GM21423 (cell line): ENCODE data around the gene TMEM125.

Experiments used
- ATAC-seq: cut with Tn5 transposase; IDR thresholded peaks from one replicate; pipeline ENCODE4 v1.9.1; 2021; ENCODE audit warnings: mild to moderate bottlenecking, moderate library complexity; ENCODE audit not compliant: unreplicated experiment

The TMEM125 gene

DNA sequence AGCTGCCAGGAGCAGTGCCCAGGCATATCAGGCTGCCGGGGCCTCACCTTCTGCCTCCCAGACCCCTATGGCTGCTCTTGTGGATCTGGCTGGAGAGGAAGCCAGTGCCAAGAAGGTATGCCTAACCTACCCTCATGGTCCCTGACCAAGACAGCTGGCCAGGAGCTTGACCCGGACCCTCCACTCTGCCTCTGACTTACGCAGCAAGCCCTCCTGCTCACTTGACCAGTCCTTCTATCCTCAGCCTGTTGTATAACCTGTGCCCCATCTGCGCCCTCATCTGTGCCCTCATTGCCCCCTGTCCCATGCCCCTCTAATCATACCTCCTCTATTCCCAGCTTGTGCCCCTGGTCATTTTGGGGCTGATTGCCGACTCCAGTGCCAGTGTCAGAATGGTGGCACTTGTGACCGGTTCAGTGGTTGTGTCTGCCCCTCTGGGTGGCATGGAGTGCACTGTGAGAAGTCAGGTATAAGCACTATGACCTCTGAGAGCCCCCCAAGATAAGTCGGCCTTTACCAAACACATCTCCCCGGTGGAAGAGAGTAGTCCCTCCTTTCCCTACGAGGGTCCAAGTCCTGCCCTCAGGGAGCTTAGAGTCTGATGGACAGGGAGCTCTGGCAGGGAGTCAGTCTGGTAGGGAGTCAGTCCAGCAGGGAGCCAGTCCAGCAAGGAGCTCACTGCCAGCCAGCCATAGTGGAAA lies 37.8 kb downstream of the TMEM125 start:
- ATAC-seq, result no peak

DNA sequence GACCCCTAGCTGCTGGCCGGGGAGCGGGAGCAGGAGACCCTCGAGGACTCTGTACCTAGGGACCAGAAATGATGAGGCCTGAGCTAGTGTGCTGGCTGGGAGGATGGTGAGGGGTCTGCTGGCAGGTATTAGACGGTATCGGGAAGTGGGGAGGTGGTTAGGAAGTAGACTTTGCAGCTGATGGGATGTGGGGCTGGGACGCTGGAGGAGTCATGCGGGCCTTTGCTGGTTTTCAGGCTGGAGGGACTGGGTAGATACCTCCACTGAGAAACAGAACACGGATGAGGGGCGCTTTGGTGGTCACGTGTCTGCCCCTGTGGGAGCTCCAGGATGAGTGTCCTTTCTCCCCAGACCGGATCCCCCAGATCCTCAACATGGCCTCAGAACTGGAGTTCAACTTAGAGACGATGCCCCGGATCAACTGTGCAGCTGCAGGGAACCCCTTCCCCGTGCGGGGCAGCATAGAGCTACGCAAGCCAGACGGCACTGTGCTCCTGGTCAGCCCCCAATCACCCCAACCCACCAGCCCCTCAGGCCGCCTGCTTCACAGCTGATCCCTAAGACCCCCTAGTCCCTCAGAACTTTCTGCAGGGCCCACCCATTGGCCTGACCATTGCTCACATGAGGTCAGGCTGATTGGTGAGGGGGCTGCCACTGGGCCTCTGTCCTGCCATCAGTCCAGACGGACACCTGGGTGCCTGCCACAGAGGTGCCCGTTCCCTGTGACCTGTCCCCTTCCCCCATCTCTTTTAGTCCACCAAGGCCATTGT lies 39.0 kb downstream of the TMEM125 start:
- no peak for ATAC-seq

- no peak for ATAC-seq
Observed at GRCh38 chr1:43309405-43310025, 39.7 kb downstream of the TMEM125 start.

GRCh38 chr1:43311521-43311920 lies 41.7 kb downstream of the TMEM125 start:
- no peak for ATAC-seq

- no peak for ATAC-seq
Observed at GRCh38 chr1:43312212-43312623, 42.4 kb downstream of the TMEM125 start.

DNA sequence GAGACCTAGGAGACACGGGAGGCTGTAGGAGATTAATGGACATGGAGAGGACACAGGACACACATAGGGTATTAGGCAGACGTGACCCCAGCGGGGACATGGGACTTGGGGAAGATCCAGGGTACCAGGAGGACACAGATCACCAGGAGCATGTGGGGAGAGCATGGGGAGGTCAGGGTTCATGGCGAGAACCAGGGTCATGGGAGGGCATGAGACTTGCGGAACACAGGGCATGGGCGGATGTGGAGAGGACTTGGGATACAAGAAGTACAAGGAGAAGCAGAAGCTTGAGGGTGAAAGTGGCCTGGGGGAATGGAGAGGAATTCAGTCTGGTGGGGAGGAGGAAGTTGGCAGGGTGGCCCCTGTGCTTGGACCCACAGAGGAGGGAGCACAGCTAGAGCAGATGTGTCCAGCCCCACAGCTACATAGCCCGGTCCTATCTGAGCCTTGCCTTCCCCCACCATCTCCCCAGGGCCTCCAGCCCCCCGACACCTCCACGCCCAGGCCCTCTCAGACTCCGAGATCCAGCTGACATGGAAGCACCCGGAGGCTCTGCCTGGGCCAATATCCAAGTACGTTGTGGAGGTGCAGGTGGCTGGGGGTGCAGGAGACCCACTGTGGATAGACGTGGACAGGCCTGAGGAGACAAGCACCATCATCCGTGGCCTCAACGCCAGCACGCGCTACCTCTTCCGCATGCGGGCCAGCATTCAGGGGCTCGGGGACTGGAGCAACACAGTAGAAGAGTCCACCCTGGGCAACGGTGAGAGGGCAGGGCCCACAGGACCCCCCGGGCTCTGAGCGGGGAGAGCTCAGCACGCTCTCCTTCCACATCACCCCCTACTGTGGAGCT lies 43.1 kb downstream of the TMEM125 start:
- ATAC-seq, result no peak

GRCh38 chr1:43313771-43314170 lies 44.0 kb downstream of the TMEM125 start:
- no peak for ATAC-seq

GRCh38 chr1:43314233-43314632 lies 44.5 kb downstream of the TMEM125 start:
- no peak for ATAC-seq

- no peak for ATAC-seq
Observed at GRCh38 chr1:43315481-43315880, 45.7 kb downstream of the TMEM125 start.

GRCh38 chr1:43315963-43316737 lies 46.4 kb downstream of the TMEM125 start:
- no peak for ATAC-seq

DNA sequence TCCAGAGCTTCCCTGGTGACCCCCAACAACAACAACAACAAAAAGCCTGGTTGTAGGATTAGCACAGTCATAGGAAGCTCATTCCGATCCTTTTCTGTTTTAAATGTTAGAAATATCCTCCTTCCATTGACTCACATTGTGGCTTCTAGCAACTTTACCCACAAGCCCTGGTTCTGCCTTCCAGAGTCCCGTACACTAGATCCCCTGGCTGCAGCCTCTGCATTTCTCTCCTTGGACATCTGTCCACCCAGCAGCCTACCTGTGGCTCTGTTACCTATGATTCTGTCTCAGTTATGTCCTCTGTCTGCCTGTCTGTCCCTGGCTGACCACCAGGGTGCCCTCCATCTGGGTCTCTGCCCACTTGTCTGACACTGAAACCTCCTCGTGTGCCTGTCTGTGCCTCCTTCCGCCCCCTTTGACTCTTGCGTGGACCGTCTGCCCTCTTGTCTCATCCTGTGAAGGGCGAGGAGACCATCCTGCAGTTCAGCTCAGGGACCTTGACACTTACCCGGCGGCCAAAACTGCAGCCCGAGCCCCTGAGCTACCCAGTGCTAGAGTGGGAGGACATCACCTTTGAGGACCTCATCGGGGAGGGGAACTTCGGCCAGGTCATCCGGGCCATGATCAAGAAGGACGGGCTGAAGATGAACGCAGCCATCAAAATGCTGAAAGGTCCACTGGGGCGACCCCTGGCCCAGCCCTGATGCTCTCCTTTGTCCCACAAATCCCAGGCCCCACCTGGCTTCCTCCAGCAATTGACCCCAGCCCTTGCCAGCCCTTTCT lies 47.1 kb downstream of the TMEM125 start:
- ATAC-seq, result no peak

DNA sequence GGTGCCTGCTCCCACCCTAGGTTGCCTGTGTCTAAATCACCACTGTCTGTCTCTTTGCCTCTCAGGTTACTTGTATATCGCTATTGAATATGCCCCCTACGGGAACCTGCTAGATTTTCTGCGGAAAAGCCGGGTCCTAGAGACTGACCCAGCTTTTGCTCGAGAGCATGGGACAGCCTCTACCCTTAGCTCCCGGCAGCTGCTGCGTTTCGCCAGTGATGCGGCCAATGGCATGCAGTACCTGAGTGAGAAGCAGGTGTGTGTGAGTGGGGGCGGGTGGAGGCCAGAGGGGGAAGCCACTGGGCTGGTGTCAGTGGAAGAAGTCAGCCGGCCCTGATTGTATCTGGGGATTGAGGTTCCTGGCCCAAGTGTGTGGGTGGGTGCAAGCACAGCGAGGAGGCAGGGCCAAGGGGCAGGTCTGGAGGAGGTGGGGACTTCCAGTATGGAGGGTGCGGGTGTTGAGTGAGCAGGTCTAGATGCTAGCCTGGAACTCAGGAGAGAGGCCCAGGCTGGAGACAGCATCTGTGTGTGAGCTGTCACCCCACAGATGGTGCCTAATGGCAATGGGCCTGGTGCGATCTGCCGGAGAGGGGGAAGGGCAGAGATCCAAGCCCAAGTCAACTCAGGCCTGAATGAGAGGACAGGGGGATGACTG lies 48.2 kb downstream of the TMEM125 start:
- ATAC-seq, result no peak

- no peak for ATAC-seq
Observed at GRCh38 chr1:43318831-43319230, 49.0 kb downstream of the TMEM125 start.

DNA sequence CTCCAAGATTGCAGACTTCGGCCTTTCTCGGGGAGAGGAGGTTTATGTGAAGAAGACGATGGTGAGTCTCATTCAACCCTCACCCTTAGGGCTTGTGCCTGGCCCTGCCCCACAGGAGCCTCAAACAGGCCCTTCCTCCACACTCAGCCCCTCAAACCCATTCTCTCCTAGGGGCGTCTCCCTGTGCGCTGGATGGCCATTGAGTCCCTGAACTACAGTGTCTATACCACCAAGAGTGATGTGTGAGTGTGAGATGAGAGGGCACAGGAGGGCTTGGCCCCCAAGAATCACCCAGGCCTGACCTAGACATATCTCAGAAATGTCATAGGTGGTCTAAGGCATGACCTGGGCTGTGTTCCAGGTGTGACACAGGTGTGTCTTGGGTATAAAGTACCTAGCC lies 49.5 kb downstream of the TMEM125 start:
- ATAC-seq, result no peak

DNA sequence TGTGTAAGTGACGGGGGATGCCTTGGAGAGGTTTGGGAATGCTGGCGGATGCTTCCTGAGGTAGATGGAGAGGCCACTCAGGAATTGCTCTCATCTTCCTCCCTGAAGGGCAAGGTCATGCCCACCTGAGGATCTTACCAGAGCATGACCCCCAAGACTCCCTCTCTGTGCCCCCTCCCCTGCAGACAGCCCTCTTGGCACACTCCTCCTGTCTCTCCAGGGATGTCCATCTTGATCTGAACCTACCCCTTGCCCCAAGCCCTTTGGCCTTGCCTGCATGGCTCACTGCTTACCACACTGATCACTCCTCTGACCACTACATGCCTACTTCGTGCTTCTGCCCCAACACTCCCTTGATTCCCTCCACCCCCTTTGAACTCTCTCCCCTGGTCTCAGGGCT lies 50.0 kb downstream of the TMEM125 start:
- no peak for ATAC-seq

- no peak for ATAC-seq
Observed at GRCh38 chr1:43321331-43321891, 51.6 kb downstream of the TMEM125 start.

GRCh38 chr1:43322506-43322905 lies 52.7 kb downstream of the TMEM125 start:
- ATAC-seq, result no peak
